ENCODE measurements around the gene ZNF202.

GRCh38 chr11:123760894-123761293 lies 19.4 kb upstream of the ZNF202 start:
- TF ChIP-seq CTCF (IDR thresholded peaks at IDR 0.05) (no peak), POLR2A (IDR thresholded peaks at IDR 0.05) (no peak), EP300 (IDR thresholded peaks at IDR 0.05) (no peak), POLR2AphosphoS5 (IDR thresholded peaks at IDR 0.05) (no peak)

All from gastroesophageal sphincter (tissue), 3 donors.